OCI-LY1 (cell line): ENCODE measurements around the gene PPFIA1.
A peak's percentile ranks its signal among the peaks of the same experiment; 100 is the strongest.

Source experiments
- H2AFZ ChIP-seq: fragments of 200-600 bp; sonication (generic), shearing (Covaris generic); 2 replicates; pipeline ENCODE4 v1.6.0; 2014; ENCODE audit warnings: antibody characterized with exemption, mild to moderate bottlenecking, low read length
- H3F3A ChIP-seq: fragments of 200-600 bp; sonication (generic), shearing (Covaris generic); 2 replicates; pipeline ENCODE4 v1.6.0; 2014; ENCODE audit warnings: mild to moderate bottlenecking, antibody characterized with exemption, low read length, moderate library complexity; ENCODE audit not compliant: insufficient read depth
- H3K27ac ChIP-seq: fragments of 200-600 bp; sonication (generic); 2 replicates; pipeline ENCODE4 v1.5.1; 2014; ENCODE audit warnings: low read length, mixed run types, mild to moderate bottlenecking, low read depth; ENCODE audit not compliant: poor library complexity, severe bottlenecking
- H3K27me3 ChIP-seq: fragments of 200-600 bp; sonication (generic); 2 replicates; pipeline ENCODE4 v1.6.0; 2014; ENCODE audit warnings: antibody characterized with exemption, mild to moderate bottlenecking, low read length, moderate library complexity; ENCODE audit not compliant: insufficient read depth
- H3K36me3 ChIP-seq: fragments of 200-600 bp; sonication (generic); 2 replicates; pipeline ENCODE4 v1.6.1; 2014; ENCODE audit warnings: mild to moderate bottlenecking, antibody characterized with exemption, low read length, moderate library complexity, mixed read lengths; ENCODE audit not compliant: insufficient read depth
- H3K4me1 ChIP-seq: fragments of 200-600 bp; sonication (generic); 2 replicates; pipeline ENCODE4 v1.5.1; 2014; ENCODE audit warnings: mild to moderate bottlenecking, low read length, moderate library complexity; ENCODE audit not compliant: insufficient read depth, severe bottlenecking
- H3K4me2 ChIP-seq: fragments of 200-600 bp; sonication (generic), shearing (Covaris generic); 2 replicates; pipeline ENCODE4 v1.6.1; 2014; ENCODE audit warnings: low read length
- H3K4me3 ChIP-seq: fragments of 200-600 bp; sonication (generic); 2 replicates; pipeline ENCODE4 v1.5.1; 2014; ENCODE audit warnings: low read length, low read depth, mild to moderate bottlenecking, mixed read lengths; ENCODE audit not compliant: poor library complexity, severe bottlenecking
- H3K79me2 ChIP-seq: fragments of 200-600 bp; shearing (Covaris generic); 2 replicates; pipeline ENCODE4 v1.6.1; 2016; ENCODE audit warnings: mixed run types, low read length, mixed read lengths; ENCODE audit not compliant: insufficient read depth
- H3K9ac ChIP-seq: fragments of 200-600 bp; sonication (generic), shearing (Covaris generic); 2 replicates; pipeline ENCODE4 v1.6.1; 2014; ENCODE audit warnings: mild to moderate bottlenecking, low read length, mixed read lengths
- H3K9me2 ChIP-seq: fragments of 200-600 bp; sonication (generic), shearing (Covaris generic); 2 replicates; pipeline ENCODE4 v1.6.1; 2014; ENCODE audit warnings: low read depth, mild to moderate bottlenecking, low read length, mixed read lengths
- H3K9me3 ChIP-seq: fragments of 200-600 bp; shearing (Covaris generic); 2 replicates; pipeline ENCODE4 v1.6.1; 2014; ENCODE audit warnings: low read length, mixed read lengths
- H4K20me1 ChIP-seq: fragments of 200-600 bp; sonication (generic), shearing (Covaris generic); 2 replicates; pipeline ENCODE4 v1.6.0; 2016; ENCODE audit warnings: mild to moderate bottlenecking, low read length; ENCODE audit not compliant: insufficient read depth
- EZH2 ChIP-seq: fragments of 200-600 bp; sonication (generic), shearing (Covaris generic); IDR thresholded peaks from 2 replicates; pipeline ENCODE4 v1.8.0; 2017; ENCODE audit warnings: borderline replicate concordance, mixed run types, mild to moderate bottlenecking, antibody characterized with exemption, low read length, moderate library complexity, mixed read lengths
- TF ChIP-seq, protein P1 (sequence below): fragments of 200-600 bp; sonication (generic), shearing (Covaris generic); IDR thresholded peaks from 2 replicates; pipeline ENCODE4 v1.5.1; 2017; ENCODE audit warnings: mild to moderate bottlenecking, antibody characterized with exemption, low read length, moderate library complexity, mixed read lengths

Gene PPFIA1

DNA sequence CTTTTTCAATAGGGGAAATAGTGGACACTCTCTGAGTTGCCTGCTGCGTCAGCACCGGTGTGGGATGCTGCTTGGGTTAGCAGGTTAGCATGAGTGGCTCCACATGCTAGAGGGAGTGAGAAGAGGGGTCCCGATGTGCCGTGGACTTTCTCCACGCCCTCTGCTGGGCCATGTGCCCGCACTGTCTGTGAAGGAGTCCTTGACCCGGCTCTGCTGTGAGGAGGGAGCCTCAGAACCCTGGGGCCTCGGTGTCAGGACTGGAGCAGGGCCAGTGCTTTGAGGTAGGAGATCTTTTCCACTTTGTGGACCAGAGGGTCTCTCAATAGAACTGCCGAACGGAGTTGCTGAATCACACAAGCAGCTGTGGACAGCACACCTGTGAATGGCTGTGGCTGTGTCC lies 142.7 kb downstream of the PPFIA1 start:
- no peaks in the 10 kb centered on the region for H3K9me2 ChIP-seq
- no peaks in the 10 kb centered on the region; the same call in 1 of the 2 replicates for H3K27me3 ChIP-seq
- no peak overlapping the region for H3K4me3 ChIP-seq
- no peak overlapping the region for H3K4me2 ChIP-seq
- no peaks in the 10 kb centered on the region for H3K9me3 ChIP-seq
- no peaks in the 10 kb centered on the region for H3K4me1 ChIP-seq
- no peak overlapping the region for H3K27ac ChIP-seq
- H3F3A ChIP-seq, result no peaks in the 10 kb centered on the region
- H4K20me1 ChIP-seq, result no peaks in the 10 kb centered on the region
- H2AFZ ChIP-seq, result no peak overlapping the region
- no peaks in the 10 kb centered on the region for H3K79me2 ChIP-seq
- TF ChIP-seq, protein P1, sequence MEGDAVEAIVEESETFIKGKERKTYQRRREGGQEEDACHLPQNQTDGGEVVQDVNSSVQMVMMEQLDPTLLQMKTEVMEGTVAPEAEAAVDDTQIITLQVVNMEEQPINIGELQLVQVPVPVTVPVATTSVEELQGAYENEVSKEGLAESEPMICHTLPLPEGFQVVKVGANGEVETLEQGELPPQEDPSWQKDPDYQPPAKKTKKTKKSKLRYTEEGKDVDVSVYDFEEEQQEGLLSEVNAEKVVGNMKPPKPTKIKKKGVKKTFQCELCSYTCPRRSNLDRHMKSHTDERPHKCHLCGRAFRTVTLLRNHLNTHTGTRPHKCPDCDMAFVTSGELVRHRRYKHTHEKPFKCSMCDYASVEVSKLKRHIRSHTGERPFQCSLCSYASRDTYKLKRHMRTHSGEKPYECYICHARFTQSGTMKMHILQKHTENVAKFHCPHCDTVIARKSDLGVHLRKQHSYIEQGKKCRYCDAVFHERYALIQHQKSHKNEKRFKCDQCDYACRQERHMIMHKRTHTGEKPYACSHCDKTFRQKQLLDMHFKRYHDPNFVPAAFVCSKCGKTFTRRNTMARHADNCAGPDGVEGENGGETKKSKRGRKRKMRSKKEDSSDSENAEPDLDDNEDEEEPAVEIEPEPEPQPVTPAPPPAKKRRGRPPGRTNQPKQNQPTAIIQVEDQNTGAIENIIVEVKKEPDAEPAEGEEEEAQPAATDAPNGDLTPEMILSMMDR, result no peak
- no peak for TF ChIP-seq EZH2
- H3K9ac ChIP-seq, result no peak overlapping the region
- H3K36me3 ChIP-seq, result no peaks in the 10 kb centered on the region

DNA sequence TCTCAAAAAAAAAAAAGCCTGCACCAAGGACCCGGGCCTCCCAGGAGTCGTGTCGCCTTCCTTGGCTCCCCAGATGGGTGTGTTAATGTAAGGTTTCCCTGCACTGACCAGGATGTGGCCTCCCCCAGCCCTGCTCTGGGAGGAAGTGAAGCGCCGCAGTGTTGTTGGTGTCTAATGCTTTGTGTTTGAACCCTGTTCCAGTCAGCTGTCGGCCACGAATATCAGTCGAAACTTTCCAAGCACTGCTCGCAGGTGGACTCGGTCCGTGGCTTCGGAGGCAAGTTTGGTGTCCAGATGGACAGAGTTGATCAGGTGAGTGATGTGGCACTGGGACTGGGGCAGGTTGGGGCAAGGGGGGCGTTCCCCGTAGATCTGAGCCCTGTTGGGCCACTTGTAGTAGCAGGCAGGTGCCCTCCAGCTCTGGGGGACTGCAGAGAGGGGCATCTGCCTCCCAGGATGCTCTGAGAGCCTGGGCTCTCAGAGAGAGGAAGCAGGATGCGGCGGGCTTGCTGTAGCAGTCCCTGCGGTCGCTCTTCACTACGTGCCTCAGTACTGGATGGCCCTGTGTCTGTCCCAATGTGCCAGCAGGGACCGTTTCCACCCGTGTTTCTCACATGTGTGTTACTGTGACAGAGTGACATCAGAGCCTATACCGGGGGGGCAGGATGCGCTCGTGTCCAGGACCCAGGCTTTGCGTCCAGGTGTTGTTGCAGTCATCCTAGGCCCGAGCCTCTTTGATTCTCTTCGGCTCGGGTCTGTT lies 144.0 kb downstream of the PPFIA1 start:
- Histone ChIP-seq H3K9ac (no peak overlapping the region), H3K36me3 (no peaks in the 10 kb centered on the region), H4K20me1 (no peaks in the 10 kb centered on the region), H3K4me2 (no peak overlapping the region), H3K27me3 (no peaks in the 10 kb centered on the region; the same call in 1 of the 2 replicates), H2AFZ (no peak overlapping the region), H3K79me2 (no peaks in the 10 kb centered on the region), H3K4me3 (no peak overlapping the region), H3K9me3 (no peaks in the 10 kb centered on the region), H3K27ac (no peak overlapping the region), H3K4me1 (no peaks in the 10 kb centered on the region), H3F3A (no peaks in the 10 kb centered on the region), H3K9me2 (no peaks in the 10 kb centered on the region)
- no peak for TF ChIP-seq EZH2
- TF ChIP-seq, protein P1, result no peak

DNA sequence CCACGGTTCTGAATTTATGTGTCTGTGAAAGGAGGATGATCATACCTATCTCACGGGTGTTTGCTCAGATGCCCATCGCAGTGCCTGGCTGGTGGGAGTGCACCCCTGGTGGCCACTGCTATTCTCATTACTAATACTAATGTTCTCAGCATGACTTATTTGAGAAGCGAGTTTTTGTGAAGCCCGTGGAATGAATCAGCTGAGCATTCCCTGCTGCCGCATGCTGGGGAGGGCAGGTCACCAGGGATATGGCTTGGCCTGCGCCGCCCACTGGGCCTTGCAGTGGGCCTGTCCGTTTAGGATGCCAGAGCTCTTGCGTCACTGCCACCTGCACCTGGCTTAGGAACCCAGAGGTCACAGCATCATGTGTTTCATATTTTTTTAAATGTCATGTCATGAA lies 144.7 kb downstream of the PPFIA1 start:
- no peaks in the 10 kb centered on the region for H3K79me2 ChIP-seq
- H3K9me3 ChIP-seq, result no peaks in the 10 kb centered on the region
- TF ChIP-seq EZH2, result no peak
- TF ChIP-seq, protein P1, result peak; percentile 49
- H3K9ac ChIP-seq, result no peak overlapping the region
- no peaks in the 10 kb centered on the region for H3K36me3 ChIP-seq
- H4K20me1 ChIP-seq, result no peaks in the 10 kb centered on the region
- H3K9me2 ChIP-seq, result no peaks in the 10 kb centered on the region
- no peak overlapping the region for H3K4me3 ChIP-seq
- H3K27me3 ChIP-seq, result no peaks in the 10 kb centered on the region; the same call in 1 of the 2 replicates
- no peaks in the 10 kb centered on the region for H3F3A ChIP-seq
- no peak overlapping the region for H3K27ac ChIP-seq
- H3K4me2 ChIP-seq, result no peak overlapping the region
- no peak overlapping the region for H2AFZ ChIP-seq
- no peaks in the 10 kb centered on the region for H3K4me1 ChIP-seq
